A549 (cell line): Measurements from ENCODE around the gene LIMA1. TPM values are rescaled to one million over a fixed set of nuclear protein-coding genes. Genes with fewer than 3 reads are reported as not detected.
"Not testable (repeated sequence)": the region's sequence is repeated elsewhere in the genome, so short reads cannot be mapped to it uniquely, and the experiment has no call there.

Experiments
- ATAC-seq, 2 experiments: fragments of 200-7000 bp in 1 of 2; fragments of >200 bp in 1 of 2; cut with Nextera tagmentation in 1 of 2; cut with Tn5 transposase in 1 of 2; 3 replicates each; pipeline versions ENCODE4 v1.8.0 to v1.9.1; 2018 to 2020; ENCODE audit warnings: mild to moderate bottlenecking in 1 of 2, moderate library complexity in 1 of 2
- CTCF ChIA-PET: fragments of 300-600 bp; sonication (Branson Sonifier 250); formaldehyde crosslinking; extraction: SDS; loops from one replicate; lab custom pipeline; 2021; ENCODE audit warnings: antibody characterized with exemption, inconsistent platforms; lab: Yijun Ruan, JAX
- POLR2A ChIA-PET: fragments of 350-600 bp; formaldehyde crosslinking; extraction: SDS; loops from one replicate; lab custom pipeline; 2021; ENCODE audit warnings: antibody characterized with exemption, inconsistent platforms; lab: Yijun Ruan, JAX
- DNase-seq, 2 experiments: peaks; one replicate each; pipeline versions ENCODE4 v3.0.0 to v3.0.0-alpha.2; 2011 to 2016; ENCODE audit warnings: low read depth in 1 of 2, low spot score in 1 of 2
- FAIRE-seq: peaks from 2 replicates; lab custom pipeline; 2011; peaks lifted over from hg19 to GRCh38; lab: Jason Lieb, UNC
- H3K27ac ChIP-seq, 2 experiments: fragments of >200 bp; sonication (Bioruptor Twin); formaldehyde crosslinking; 3 replicates each; pipeline ENCODE4 v1.5.1; 2016 to 2017
- H3K4me1 ChIP-seq: fragments of >200 bp; sonication (Bioruptor Twin); formaldehyde crosslinking; 3 replicates; pipeline ENCODE4 v1.6.1; 2016
- H3K4me2 ChIP-seq: fragments of >200 bp; sonication (Bioruptor Twin); formaldehyde crosslinking; 3 replicates; pipeline ENCODE4 v1.6.1; 2016
- H3K4me3 ChIP-seq: fragments of >200 bp; sonication (Bioruptor Twin); formaldehyde crosslinking; 3 replicates; pipeline ENCODE4 v1.5.1; 2016
- H3K9me3 ChIP-seq: fragments of >200 bp; sonication (Bioruptor Twin); formaldehyde crosslinking; 3 replicates; pipeline ENCODE4 v1.6.1; 2016
- EP300 ChIP-seq, 2 experiments: fragments of >200 bp; sonication (Bioruptor Twin); formaldehyde crosslinking; IDR thresholded peaks; 2 replicates in 1 of 2; 3 replicates in 1 of 2; pipeline ENCODE4 v1.6.1; 2016 to 2017
- FOSL2 ChIP-seq, 2 experiments: fragments of 450-650 bp in 1 of 2; fragments of >200 bp in 1 of 2; sonication (Bioruptor Twin) in 1 of 2; formaldehyde crosslinking; IDR thresholded peaks; 2 replicates each; pipeline versions ENCODE4 v1.5.0 to v1.6.1; 2016 to 2020; ENCODE audit warnings: mild to moderate bottlenecking in 1 of 2, moderate library complexity in 1 of 2
- FOXS1 ChIP-seq: fragments of 250-450 bp; sonication (Bioruptor Pico); IDR thresholded peaks from 2 replicates; pipeline ENCODE4 v1.5.0; 2020; ENCODE audit warnings: mild to moderate bottlenecking, moderate library complexity
- HDAC2 ChIP-seq: fragments of 200-600 bp; sonication (generic); IDR thresholded peaks from 2 replicates; pipeline ENCODE4 v1.6.1; 2016
- HEYL ChIP-seq: fragments of 250-450 bp; sonication (Bioruptor Pico); IDR thresholded peaks from 2 replicates; pipeline ENCODE4 v1.8.0; 2021; ENCODE audit warnings: mild to moderate bottlenecking, moderate library complexity
- HOXB13 ChIP-seq: fragments of 250-450 bp; sonication (Bioruptor Pico); IDR thresholded peaks from 2 replicates; pipeline ENCODE4 v1.5.0; 2020; ENCODE audit warnings: low read depth, mild to moderate bottlenecking, moderate library complexity
- JUNB ChIP-seq: fragments of >200 bp; sonication (Bioruptor Twin); formaldehyde crosslinking; IDR thresholded peaks from 2 replicates; pipeline ENCODE4 v1.6.1; 2016
- MYC ChIP-seq: IDR thresholded peaks from 2 replicates; pipeline ENCODE4 v1.6.1; 2012; ENCODE audit warnings: mild to moderate bottlenecking, inconsistent platforms, low read length, improper control_type of control experiment, borderline replicate concordance
- RAD21 ChIP-seq, 2 experiments: fragments of >200 bp in 1 of 2; sonication (Bioruptor Twin) in 1 of 2; formaldehyde crosslinking in 1 of 2; IDR thresholded peaks in 1 of 2; conservative IDR thresholded peaks in 1 of 2; 2 replicates in 1 of 2; 3 replicates in 1 of 2; pipeline ENCODE4 v1.6.1; 2012 to 2018; ENCODE audit warnings: inconsistent platforms in 1 of 2
- RCOR1 ChIP-seq: fragments of 150-350 bp; IDR thresholded peaks from 2 replicates; pipeline ENCODE4 v1.6.1; 2014; ENCODE audit warnings: antibody characterized with exemption, low read length, low read depth
- RFX5 ChIP-seq: fragments of 450-650 bp; IDR thresholded peaks from 2 replicates; pipeline ENCODE4 v1.7.1; 2014; ENCODE audit warnings: antibody characterized with exemption, mild to moderate bottlenecking, moderate library complexity
- SMC3 ChIP-seq: fragments of >200 bp; sonication (Bioruptor Twin); formaldehyde crosslinking; IDR thresholded peaks from 3 replicates; pipeline ENCODE4 v1.6.1; 2018; ENCODE audit warnings: inconsistent platforms
- TP53 ChIP-seq: fragments of 250-450 bp; sonication (Bioruptor Pico); IDR thresholded peaks from 2 replicates; pipeline ENCODE4 v1.5.0; 2021; ENCODE audit warnings: mild to moderate bottlenecking, moderate library complexity
- ZSCAN20 ChIP-seq: fragments of 250-450 bp; sonication (Bioruptor Pico); IDR thresholded peaks from 2 replicates; pipeline ENCODE4 v1.8.0; 2022; ENCODE audit warnings: mild to moderate bottlenecking, moderate library complexity
- WGBS: methylation state at CpG from one replicate; pipeline ENCODE4 v1.1.6; 2017; ENCODE audit errors: missing lambda C conversion rate; 5-methylcytosine and 5-hydroxymethylcytosine counted together
- polyA plus RNA-seq, 4 experiments: library from polyadenylated mRNA; depleted of rRNA in 3 of 4; stranded (reverse); fragments of >200 nt; fragmentation: RNase III in 1 of 4; extraction: RNeasy Plus Mini Kit Qiagen cat#74134 plus additional on column Dnase treatment in 1 of 4; gene quantifications; 2 replicates in 3 of 4; 3 replicates in 1 of 4; pipeline ENCODE4 v1.2.3, GENCODE V29; 2011 to 2017
- TF ChIP-seq, protein P1 (sequence below): fragments of >200 bp; sonication (Bioruptor Twin); formaldehyde crosslinking; IDR thresholded peaks from 2 replicates; pipeline ENCODE4 v1.6.1; 2016
- TF ChIP-seq, protein P2 (sequence below): IDR thresholded peaks from 2 replicates; pipeline ENCODE4 v1.6.1; 2012

Gene LIMA1
- polyA plus RNA-seq, 2 of the 4 experiments (the other 2 are of a cell fraction), result 9.0 to 23.4 TPM

DNA sequence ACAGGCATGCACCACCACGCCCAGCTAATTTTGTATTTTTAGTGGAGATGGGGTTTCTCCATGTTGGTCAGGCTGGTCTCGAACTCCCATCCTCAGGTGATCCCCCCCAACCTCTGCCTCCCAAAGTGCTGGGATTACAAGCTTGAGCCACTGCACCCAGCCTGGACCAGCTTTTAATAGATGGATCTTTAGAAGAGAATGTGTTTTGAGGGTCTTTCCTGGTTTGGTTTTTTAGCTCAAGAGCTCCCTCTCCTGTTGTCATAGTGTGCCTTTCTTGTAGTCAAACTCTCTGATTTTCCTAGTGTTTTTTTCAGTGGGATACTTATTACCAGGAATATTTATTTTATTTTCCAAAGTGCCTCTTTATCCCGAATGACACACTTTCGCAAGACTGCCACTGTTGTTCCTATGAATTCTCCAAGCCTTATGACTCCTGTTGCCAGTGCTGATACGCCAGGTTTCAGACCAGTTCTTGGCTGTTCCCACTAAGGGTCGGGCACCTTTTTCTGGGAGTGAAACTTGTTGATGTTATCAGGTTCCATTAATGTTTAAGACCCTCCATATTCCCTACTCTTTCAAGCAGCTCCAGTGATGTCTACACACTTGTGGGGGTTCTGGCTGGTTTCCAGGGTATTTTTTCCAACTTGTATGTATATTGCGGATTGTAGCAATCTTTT lies 31.5 kb upstream of the LIMA1 start (continued):
- TF ChIP-seq, protein P1, sequence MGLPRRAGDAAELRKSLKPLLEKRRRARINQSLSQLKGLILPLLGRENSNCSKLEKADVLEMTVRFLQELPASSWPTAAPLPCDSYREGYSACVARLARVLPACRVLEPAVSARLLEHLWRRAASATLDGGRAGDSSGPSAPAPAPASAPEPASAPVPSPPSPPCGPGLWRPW, result no peak
- TF ChIP-seq RFX5 (no peak), RCOR1 (no peak), HOXB13 (CRISPR knock-in tag) (no peak), RAD21 (conservative IDR thresholded peaks at IDR 0.05 in 1 of 2, IDR thresholded peaks at IDR 0.05 in 1 of 2) (peak; percentile 88 to 91), SMC3 (peak; percentile 96), TP53 (CRISPR knock-in tag) (no peak), HDAC2 (no peak), MYC (no peak), HEYL (CRISPR knock-in tag) (no peak)
- TF ChIP-seq, protein P2, sequence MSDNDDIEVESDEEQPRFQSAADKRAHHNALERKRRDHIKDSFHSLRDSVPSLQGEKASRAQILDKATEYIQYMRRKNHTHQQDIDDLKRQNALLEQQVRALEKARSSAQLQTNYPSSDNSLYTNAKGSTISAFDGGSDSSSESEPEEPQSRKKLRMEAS, result no peak

DNA sequence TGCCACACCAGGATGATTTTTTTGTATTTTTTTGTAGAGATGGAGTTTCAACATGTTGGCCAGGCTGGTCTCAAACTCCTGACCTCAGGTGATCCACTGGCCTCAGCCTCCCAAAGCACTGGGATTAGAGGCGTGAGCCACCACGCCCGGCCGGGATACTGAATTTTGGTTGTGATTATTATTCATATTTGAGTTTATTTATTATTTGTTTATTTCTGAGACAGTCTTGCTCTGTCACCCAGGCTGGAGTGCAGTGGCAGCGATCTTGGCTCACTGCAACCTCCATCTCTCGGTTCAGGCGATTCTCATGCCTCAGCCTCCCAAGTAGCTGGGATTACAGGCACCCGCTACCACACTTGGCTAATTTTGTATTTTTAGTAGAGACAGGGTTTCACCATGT lies 30.7 kb upstream of the LIMA1 start:
- DNase-seq, ATAC-seq, H3K9me3 ChIP-seq, H3K4me3 ChIP-seq, FAIRE-seq, H3K4me2 ChIP-seq: not testable (repeated sequence)
- ChIA-PET POLR2A (interaction anchor here (1.1 kb wide), 2 partner anchors 31 to 229 kb away, joined by 4 to 9 read pairs; partner anchors contain the start of genes LIMA1 and SMARCD1), CTCF (interaction anchor here (0.7 to 4.4 kb wide), 43 partner anchors 9 to 347 kb away, joined by 3 to 82 read pairs (median 6); partner anchors contain the start of genes CERS5, COX14, LIMA1 and SMARCD1)
- Histone ChIP-seq H3K4me1 (peaks cover 20% of the 10 kb centered on the region), H3K27ac (peak overlapping the region in 1 of 2 experiments; percentile 22; a peak in 1 of 6 replicates)
- 71% methylated on average over 8 of the region's 8 CpGs for WGBS

DNA sequence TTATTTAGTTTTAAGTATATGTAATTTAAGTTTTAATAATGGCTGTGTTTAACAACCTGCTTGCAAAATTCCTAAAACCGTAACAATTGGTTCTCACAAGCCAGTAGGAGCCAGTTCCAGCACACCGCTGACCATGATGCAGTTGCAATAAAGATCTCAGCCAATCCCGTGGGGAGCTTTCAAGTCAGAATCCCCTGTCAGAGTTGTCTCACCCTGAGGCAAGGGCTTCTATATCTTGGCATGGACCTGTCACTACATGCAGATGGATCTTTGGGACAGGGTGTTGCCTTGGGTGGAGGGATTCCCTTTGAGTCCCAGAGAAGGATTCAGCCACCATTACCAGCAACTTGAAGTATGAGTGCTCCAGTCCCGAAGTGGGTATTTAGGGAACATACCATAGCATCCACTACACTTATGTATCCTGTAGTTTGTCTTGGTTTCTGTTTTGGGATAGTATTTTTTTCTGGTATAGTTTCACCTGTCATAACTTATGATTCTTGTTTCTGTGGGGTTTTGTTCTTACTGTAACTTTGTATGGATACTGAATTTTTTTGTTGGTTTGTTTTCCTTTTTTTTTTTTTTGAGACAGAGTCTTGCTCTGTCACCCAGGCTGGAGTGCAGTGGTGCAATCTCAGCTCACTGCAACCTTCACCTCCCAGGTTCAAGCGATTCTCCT lies 30.1 kb upstream of the LIMA1 start:
- FAIRE-seq, result no peak

DNA sequence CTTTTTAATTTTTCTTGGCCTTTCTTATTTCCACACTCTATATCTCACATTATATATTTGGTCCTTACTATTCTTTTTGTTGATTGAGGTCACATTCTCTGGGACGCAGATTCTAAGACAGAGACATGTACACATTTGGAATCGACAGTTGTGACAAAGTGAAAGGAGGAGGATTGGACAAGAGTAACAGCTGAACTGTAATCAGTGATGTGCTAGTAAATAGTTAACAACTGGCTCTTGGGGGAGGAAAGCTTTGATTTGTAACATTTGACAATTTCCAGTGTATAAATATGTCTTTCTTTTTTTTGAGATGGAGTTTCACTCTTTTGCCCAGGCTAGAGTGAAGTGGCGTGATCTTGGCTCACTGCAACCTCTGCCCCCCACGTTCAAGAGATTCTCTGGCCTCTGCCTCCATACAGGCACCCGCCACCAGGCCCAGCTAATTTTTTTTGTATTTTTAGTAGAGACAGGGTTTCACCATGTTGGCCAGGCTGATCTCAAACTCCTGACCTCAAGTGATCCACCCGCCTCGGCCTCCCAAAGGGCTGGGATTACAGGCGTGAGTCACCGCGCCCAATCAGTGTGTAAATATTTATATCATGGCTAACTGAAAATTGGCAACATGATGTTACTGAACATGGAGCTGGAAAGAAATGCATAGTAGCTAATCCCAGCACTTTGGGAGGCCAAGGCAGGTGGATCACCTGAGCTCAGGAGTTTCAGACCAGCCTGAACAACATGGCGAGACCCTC lies 28.7 kb upstream of the LIMA1 start:
- H3K9me3 ChIP-seq; FAIRE-seq; H3K4me3 ChIP-seq; POLR2A ChIA-PET; TF ChIP-seq FOSL2 (IDR thresholded peaks at IDR 0.05): not testable (repeated sequence)
- 46% methylated on average over 11 of the region's 11 CpGs for WGBS
- peak; percentile 81 for TF ChIP-seq FOSL2 (CRISPR knock-in tag; IDR thresholded peaks at IDR 0.05)
- TF ChIP-seq JUNB, result 0 out of 2 replicates have a peak, but pooled peaks have one; percentile 25
- TF ChIP-seq, protein P2, result 0 out of 2 replicates have a peak, but pooled peaks have one; percentile 18
- ATAC-seq (peak in 1 of 2 experiments; percentile 72; a peak in 3 of 6 replicates), DNase-seq (peak in 1 of 2 experiments; percentile 48)
- Histone ChIP-seq H3K4me1 (peaks cover 20% of the 10 kb centered on the region), H3K4me2 (peak overlapping the region; percentile 44), H3K27ac (peak overlapping the region; percentile 30 to 57; a peak in 3 of 6 replicates)
- CTCF ChIA-PET, result interaction anchor here (1.0 to 4.4 kb wide), 8 partner anchors 9 to 139 kb away, joined by 3 to 82 read pairs (median 5); partner anchors contain the start of gene LIMA1

More for the DNA sequence above, 30.1 kb upstream of the LIMA1 start:
- ATAC-seq (no peak), DNase-seq (no peak)
- CTCF ChIA-PET, result interaction anchor here (1.1 to 4.4 kb wide), 14 partner anchors 10 to 348 kb away, joined by 3 to 82 read pairs (median 6); partner anchors contain the start of gene COX14
- Histone ChIP-seq H3K4me2 (no peak overlapping the region), H3K4me3 (no peak overlapping the region), H3K27ac (0 out of 6 replicates have a peak overlapping the region, but pooled peaks of 1 of the 2 experiments have one; percentile 52), H3K9me3 (no peaks in the 10 kb centered on the region), H3K4me1 (peaks cover 20% of the 10 kb centered on the region)
- 89% methylated on average over 5 of the region's 5 CpGs for WGBS
- TF ChIP-seq EP300 (IDR thresholded peaks at IDR 0.05) (no peak), FOXS1 (CRISPR knock-in tag) (no peak), ZSCAN20 (CRISPR knock-in tag) (no peak), RAD21 (conservative IDR thresholded peaks at IDR 0.05 in 1 of 2, IDR thresholded peaks at IDR 0.05 in 1 of 2) (no peak)
- POLR2A ChIA-PET, result no interaction called here
